ENCODE data around the gene PHACTR1. TPM values are rescaled to one million over a fixed set of nuclear protein-coding genes. Genes with fewer than 3 reads are reported as not detected.

The PHACTR1 gene
- total RNA-seq, 4 donors from 2014 or later, result 1.2 to 3.2 (median 1.6) TPM; not detected in 1

DNA sequence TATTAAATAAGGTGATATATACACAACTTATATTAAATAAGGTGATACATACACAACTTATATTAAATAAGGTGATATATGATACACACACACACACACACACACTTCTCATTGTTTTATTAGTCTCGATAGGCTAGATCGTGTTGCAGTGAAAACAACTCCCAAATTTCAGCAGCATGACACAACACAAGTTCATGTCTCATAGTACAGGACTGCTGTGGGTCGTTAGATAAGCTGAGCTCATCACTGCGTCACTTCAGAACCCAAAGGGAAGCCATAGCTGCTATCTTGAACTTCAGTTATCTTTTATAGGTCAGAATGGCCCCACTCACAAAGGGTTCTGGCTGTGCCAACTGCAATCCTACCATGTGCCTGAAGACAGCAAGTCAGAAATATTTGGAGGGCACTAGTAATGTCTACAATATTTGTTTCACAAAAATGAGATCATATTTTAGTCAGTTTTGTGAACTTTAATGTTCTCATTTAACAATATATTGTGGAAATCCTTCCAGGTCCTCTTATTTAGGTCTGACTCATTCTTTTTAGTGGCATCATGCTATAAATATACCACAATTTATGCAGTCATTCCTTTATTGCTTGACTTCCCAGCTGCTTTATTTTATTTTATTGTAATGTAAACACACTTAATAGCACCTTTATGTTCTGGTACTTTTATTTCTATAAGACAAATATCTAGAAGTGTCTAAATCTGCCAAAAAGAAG, 290.2 kb downstream of the PHACTR1 start:
- TF ChIP-seq EP300 (IDR thresholded peaks at IDR 0.05; ENCODE audit: low read depth), result no peak
- TF ChIP-seq POLR2A (IDR thresholded peaks at IDR 0.05), result no peak
- TF ChIP-seq, protein P1, sequence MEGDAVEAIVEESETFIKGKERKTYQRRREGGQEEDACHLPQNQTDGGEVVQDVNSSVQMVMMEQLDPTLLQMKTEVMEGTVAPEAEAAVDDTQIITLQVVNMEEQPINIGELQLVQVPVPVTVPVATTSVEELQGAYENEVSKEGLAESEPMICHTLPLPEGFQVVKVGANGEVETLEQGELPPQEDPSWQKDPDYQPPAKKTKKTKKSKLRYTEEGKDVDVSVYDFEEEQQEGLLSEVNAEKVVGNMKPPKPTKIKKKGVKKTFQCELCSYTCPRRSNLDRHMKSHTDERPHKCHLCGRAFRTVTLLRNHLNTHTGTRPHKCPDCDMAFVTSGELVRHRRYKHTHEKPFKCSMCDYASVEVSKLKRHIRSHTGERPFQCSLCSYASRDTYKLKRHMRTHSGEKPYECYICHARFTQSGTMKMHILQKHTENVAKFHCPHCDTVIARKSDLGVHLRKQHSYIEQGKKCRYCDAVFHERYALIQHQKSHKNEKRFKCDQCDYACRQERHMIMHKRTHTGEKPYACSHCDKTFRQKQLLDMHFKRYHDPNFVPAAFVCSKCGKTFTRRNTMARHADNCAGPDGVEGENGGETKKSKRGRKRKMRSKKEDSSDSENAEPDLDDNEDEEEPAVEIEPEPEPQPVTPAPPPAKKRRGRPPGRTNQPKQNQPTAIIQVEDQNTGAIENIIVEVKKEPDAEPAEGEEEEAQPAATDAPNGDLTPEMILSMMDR (IDR thresholded peaks at IDR 0.05), result no peak
- TF ChIP-seq POLR2AphosphoS5 (IDR thresholded peaks at IDR 0.05), result no peak
- Histone ChIP-seq H3K27ac (no peak overlapping the region), H3K4me1 (peaks cover 0 to 6% (median 0%) of the 10 kb centered on the region in 4 donors), H3K27me3 (peaks cover 21% of the 10 kb centered on the region), H3K4me3 (no peak overlapping the region), H3K9me3 (no peaks in the 10 kb centered on the region), H3K36me3 (no peaks in the 10 kb centered on the region)
- WGBS, 2 donors (ENCODE audit: low coverage in 1 of 2), result 45 to 49% methylated on average over 3 to 4 of the region's 4 CpGs
- intact Hi-C loops (cut with DNase I; ENCODE audit: low total_unique reads) (no loop called here), in situ Hi-C loops (cut with MboI; ENCODE audit: low pct_ligation_motif_present in 1 of 4, low pct_unique_long_range_greater_than_20kb in 1 of 4, low sequenced_read_pairs in 3 of 4) (no loop called here)
- DNase-seq, result no peak

DNA sequence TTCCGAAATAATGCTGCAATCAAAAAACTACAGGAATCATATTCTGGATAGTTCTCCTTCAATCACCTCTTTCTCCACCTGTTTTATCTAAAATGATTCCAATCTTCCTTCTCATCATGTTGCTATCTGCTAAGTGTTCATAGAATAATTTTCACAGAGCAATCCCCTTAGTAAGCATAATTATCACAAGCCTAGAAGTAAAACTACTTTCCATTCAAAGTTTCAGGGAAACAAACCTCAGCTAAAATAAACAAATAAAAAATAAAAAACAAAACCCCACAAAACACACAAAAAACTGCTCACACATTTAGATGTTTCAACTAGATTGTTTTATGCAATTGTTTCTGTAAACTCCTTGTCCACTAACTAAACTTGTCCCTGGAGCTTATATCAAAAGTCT, 291.2 kb downstream of the PHACTR1 start:
- TF ChIP-seq EP300 (IDR thresholded peaks at IDR 0.05; ENCODE audit: low read depth), result no peak
- TF ChIP-seq POLR2AphosphoS5 (IDR thresholded peaks at IDR 0.05), result no peak
- TF ChIP-seq POLR2A (IDR thresholded peaks at IDR 0.05), result no peak
- TF ChIP-seq, protein P1 (IDR thresholded peaks at IDR 0.05), result no peak
- peaks cover 0 to 7% (median 5%) of the 10 kb centered on the region in 4 donors for H3K4me1 ChIP-seq
- 78 to 100% methylated on average over 1 of the region's 1 CpG for WGBS, 2 donors (ENCODE audit: low coverage in 1 of 2)
- peaks cover 31% of the 10 kb centered on the region for H3K27me3 ChIP-seq
- no peak overlapping the region for H3K4me3 ChIP-seq
- H3K9me3 ChIP-seq, result no peaks in the 10 kb centered on the region
- in situ Hi-C loops (cut with MboI; ENCODE audit: low pct_ligation_motif_present in 1 of 4, low pct_unique_long_range_greater_than_20kb in 1 of 4, low sequenced_read_pairs in 3 of 4) (no loop called here), intact Hi-C loops (cut with DNase I; ENCODE audit: low total_unique reads) (no loop called here)
- no peak overlapping the region for H3K27ac ChIP-seq
- no peaks in the 10 kb centered on the region for H3K36me3 ChIP-seq
- DNase-seq, result no peak

DNA sequence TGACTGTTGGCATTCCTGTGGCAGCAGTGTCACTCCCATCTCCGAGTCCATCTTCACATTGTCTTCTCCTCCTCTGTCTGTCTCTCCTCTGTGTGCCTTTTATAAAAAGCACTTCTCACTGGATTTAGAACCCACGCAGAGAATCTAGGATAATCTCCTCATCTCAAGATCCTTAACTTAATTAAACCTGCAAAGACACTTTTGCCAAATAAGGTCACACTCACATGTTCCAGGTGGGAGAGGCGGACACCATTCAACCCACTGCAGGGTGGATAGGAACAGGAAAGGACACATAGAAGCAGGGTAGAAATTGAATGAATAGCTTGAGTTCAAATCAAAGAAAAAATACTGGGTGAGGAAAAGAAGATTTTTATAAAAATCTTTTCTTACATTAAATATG, 292.5 kb downstream of the PHACTR1 start:
- Histone ChIP-seq H3K4me3 (no peak overlapping the region), H3K27ac (no peak overlapping the region), H3K4me1 (peaks cover 5 to 17% (median 15%) of the 10 kb centered on the region in 4 donors), H3K9me3 (no peaks in the 10 kb centered on the region), H3K27me3 (peaks cover 44% of the 10 kb centered on the region), H3K36me3 (no peaks in the 10 kb centered on the region)
- TF ChIP-seq, protein P1 (IDR thresholded peaks at IDR 0.05), result no peak
- TF ChIP-seq POLR2A (IDR thresholded peaks at IDR 0.05), result no peak
- TF ChIP-seq POLR2AphosphoS5 (IDR thresholded peaks at IDR 0.05), result no peak
- TF ChIP-seq EP300 (IDR thresholded peaks at IDR 0.05; ENCODE audit: low read depth), result no peak
- 84 to 93% methylated on average over 3 of the region's 3 CpGs for WGBS, 2 donors (ENCODE audit: low coverage in 1 of 2)
- intact Hi-C loops (cut with DNase I; ENCODE audit: low total_unique reads) (no loop called here), in situ Hi-C loops (cut with MboI; ENCODE audit: low pct_ligation_motif_present in 1 of 4, low pct_unique_long_range_greater_than_20kb in 1 of 4, low sequenced_read_pairs in 3 of 4) (no loop called here)
- no peak for DNase-seq

DNA sequence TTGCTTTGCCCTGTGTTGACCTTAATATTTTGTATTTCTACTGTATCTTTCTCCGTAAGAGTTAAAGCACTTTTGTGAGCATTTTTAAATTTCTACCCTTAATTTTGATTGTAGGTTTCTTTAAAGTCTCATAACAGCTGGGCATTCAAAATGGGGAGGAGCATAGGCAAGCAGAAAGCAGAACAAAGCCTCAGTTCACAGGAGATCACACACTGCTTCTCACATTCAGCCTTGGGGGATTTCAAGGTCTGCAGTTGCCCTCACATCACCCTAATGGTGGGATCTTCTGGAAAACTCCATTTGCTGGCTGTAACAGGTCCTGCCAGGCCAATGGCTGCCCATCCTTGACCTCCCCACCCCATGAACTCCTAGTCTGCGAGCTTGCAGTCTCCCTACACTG, 292.9 kb downstream of the PHACTR1 start:
- Histone ChIP-seq H3K36me3 (no peaks in the 10 kb centered on the region), H3K27ac (no peak overlapping the region), H3K4me3 (no peak overlapping the region), H3K4me1 (peaks cover 5 to 20% (median 19%) of the 10 kb centered on the region in 4 donors), H3K9me3 (no peaks in the 10 kb centered on the region), H3K27me3 (peaks cover 49% of the 10 kb centered on the region)
- no peak for DNase-seq
- TF ChIP-seq EP300 (IDR thresholded peaks at IDR 0.05; ENCODE audit: low read depth), result no peak
- no peak for TF ChIP-seq POLR2A (IDR thresholded peaks at IDR 0.05)
- TF ChIP-seq POLR2AphosphoS5 (IDR thresholded peaks at IDR 0.05), result no peak
- TF ChIP-seq, protein P1 (IDR thresholded peaks at IDR 0.05), result no peak
- WGBS, 2 donors (ENCODE audit: low coverage in 1 of 2), result 85 to 92% methylated on average over 1 to 2 of the region's 2 CpGs
- intact Hi-C loops (cut with DNase I; ENCODE audit: low total_unique reads), result no loop called here
- in situ Hi-C loops (cut with MboI; ENCODE audit: low pct_ligation_motif_present in 1 of 4, low pct_unique_long_range_greater_than_20kb in 1 of 4, low sequenced_read_pairs in 3 of 4), result no loop called here
